Measurements from ENCODE around the gene KLHL15. TPM values are rescaled to one million over a fixed set of nuclear protein-coding genes. Genes with fewer than 3 reads are reported as not detected.

Gene KLHL15, protein sequence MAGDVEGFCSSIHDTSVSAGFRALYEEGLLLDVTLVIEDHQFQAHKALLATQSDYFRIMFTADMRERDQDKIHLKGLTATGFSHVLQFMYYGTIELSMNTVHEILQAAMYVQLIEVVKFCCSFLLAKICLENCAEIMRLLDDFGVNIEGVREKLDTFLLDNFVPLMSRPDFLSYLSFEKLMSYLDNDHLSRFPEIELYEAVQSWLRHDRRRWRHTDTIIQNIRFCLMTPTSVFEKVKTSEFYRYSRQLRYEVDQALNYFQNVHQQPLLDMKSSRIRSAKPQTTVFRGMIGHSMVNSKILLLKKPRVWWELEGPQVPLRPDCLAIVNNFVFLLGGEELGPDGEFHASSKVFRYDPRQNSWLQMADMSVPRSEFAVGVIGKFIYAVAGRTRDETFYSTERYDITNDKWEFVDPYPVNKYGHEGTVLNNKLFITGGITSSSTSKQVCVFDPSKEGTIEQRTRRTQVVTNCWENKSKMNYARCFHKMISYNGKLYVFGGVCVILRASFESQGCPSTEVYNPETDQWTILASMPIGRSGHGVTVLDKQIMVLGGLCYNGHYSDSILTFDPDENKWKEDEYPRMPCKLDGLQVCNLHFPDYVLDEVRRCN
- total RNA-seq, result 7.9 and 8.1 TPM in 2 replicates

DNA sequence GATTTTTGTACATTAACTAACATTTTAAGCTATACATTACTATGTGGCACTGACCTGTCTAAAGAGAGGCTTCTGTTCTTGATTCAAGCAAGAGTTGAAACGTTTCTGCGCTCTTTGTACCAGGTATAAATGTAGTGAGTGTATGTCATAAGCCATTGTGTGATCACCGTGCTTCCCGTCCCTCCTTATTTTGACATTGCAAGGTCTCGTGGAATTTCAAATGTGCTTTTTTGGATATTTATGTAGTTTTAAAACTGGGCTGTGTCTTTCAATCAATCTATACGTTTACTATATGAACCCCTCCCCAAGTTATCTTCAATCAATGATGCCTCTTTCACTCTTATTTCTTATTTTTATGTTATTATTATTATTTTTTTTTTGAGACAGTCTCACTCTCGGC lies at the start of gene KLHL15:
Gene KLHL15 (minus strand): TSS at position 101 of the 400 bp plus-strand sequence. CDS start 20,493 bp downstream, outside the sequence.

DNA sequence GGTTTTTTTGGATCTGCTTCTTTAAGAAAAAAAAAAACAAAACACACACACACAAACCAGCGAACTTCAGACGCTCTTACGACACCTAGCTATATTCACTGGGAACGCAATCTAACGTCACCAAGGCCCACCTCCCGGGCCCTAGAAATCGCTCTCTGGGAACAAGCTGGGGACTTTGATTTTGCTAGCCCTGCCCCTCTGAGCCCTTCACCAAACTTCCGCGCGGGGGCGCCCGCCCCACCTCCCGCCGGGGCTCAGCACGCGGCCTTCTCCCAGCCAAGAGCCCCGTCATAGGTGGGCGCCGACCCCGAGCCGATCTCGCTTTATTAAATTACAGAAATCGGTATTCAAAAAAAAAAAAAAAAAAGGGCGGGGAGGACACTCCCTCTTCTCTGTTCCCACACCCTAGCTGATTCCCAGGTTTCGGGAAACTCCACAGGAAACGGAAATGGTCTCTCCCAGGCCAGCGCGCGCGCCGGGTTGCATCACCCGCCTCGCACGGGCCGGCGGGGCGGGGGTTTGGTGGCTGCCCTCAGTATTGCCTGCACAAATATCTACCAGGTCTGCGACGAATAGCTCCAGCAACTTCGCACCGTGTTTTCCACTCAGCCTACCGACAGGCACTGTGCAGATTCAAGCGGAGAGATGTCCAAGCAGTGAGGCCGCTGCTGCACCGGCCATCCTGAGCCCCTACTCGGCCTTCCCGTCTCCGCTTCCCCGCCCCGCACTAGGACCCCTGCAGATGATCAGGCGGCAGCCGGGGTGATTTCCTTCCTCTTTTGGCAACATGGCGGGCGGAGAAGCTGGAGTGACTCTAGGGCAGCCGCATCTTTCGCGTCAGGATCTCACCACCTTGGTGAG lies 27.4 kb upstream of the KLHL15 start, which contains the start of gene EIF2S3:
Gene EIF2S3 (plus strand): TSS at position 775 of the 861 bp plus-strand sequence. CDS start 13 bp downstream, at position 788.

Other genes starting within 250 kb of the KLHL15 start
- gene SAT1, start 244.0 kb downstream of the KLHL15 start, total RNA-seq, result 79.1 and 109 TPM in 2 replicates
- 7.1 and 11.1 TPM in 2 replicates for gene APOO, start 119.2 kb downstream of the KLHL15 start, total RNA-seq
- gene CXorf58, start 119.2 kb downstream of the KLHL15 start, total RNA-seq, result not detected in 2 replicates
- gene EIF2S3, start 27.8 kb upstream of the KLHL15 start, total RNA-seq, result 217 and 231 TPM in 2 replicates
- gene ZFX, start 122.5 kb upstream of the KLHL15 start, total RNA-seq, result 41.0 and 45.0 TPM in 2 replicates

Measured in smooth muscle cell of trachea (primary cell).